CD4-positive, alpha-beta T cell treated with Interleukin-6 for 4 hours (primary cell): ENCODE data around the gene EXOC6B.

ENCODE experiments used
- DNase-seq: peaks from one replicate; pipeline ENCODE4 v3.0.0-alpha.2; 2020; ENCODE audit warnings: mixed read lengths

Gene EXOC6B

GRCh38 chr2:72788756-72789155 lies 37.1 kb downstream of the EXOC6B start:
- no peak for DNase-seq

DNA sequence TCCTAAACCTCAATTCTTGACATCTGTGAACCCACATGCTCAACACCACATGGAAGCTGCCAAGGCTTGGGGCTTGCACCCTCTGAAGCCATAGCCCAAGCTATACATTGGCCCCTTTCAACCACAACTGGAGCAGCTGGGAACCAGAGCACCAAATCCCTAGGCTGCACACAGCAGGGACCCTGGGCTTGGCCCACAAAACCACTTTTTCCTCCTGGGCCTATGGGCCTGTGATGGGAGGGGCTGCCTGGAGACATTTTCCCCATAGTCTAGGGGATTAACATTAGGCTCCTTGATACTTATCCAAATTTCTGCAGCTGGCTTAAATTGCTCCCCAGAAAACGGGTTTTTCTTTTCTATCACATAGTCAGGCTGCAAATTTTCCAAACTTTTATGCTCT lies 40.3 kb downstream of the EXOC6B start:
- no peak for DNase-seq

- DNase-seq = no peak
Observed at GRCh38 chr2:72782520-72782919, 43.3 kb downstream of the EXOC6B start.

- DNase-seq = no peak
Observed at GRCh38 chr2:72781480-72781879, 44.4 kb downstream of the EXOC6B start.

- no peak for DNase-seq
Observed at GRCh38 chr2:72780477-72780876, 45.4 kb downstream of the EXOC6B start.

DNA sequence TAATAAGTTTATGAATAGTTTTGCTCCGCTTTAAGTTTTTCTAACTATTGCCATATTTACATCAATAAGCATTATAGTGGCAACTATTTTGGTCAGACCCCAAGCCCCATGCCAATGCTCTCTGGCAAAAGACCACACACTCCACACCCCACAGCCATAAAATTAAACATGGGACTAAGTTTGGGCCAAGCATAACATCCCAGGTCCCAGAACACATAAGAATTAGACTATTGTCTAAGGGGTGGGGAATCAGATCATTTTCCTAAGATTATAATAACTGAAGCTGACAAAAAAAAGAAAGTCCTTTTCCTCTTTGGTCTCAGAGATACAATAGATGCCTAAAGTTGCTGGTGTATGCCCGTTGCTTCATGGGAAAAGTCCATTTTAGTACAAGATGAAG lies 46.3 kb downstream of the EXOC6B start:
- DNase-seq = no peak

DNA sequence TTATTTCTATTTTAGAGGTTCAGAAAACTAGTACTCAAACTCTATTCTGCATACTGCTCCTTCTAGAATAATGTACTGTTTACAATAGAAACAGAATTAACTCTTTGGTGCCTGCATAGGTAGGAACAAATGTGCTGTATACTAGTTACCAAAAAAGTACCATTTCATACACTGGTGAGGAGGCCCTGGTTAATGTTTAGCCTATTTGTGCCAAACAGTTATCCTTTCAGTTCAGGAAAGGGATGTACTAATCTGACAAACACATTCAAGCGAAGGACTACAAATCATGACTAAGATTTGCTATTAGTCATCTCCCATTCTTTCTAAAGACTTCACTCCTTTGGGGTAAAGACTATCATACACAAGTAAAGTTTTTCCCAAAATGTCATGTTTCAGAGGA lies 47.4 kb downstream of the EXOC6B start:
- no peak for DNase-seq

- DNase-seq = peak; percentile 71
Observed at GRCh38 chr2:72770879-72771461, 54.9 kb downstream of the EXOC6B start.

DNA sequence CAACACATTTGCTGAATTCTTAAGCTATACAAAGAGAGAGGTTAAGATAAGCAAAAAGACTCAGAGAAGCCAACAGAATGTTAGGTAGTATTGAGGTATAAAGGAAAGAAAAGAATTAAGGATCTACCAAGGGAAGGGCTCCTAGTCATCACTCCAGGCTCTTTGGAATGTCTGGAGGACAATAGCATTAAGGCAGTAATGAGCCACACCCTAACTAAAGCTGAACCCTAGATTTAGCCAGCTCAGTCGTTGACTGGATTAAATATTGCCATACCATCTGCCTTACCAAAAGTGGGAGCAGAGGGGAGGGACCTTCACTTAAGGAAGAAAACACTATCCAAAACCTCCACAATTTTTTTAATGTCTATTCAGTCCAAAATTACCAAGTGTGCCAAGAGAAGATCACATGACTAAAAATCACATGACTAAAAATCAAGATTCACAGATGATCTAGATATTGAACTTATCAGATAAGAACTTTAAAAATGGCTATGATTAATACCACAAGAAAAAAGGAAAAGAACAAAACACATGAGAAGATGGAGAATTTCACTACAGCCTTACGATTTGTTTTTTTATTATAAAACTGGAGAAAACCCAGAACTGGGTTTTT lies 59.7 kb downstream of the EXOC6B start:
- no peak for DNase-seq

GRCh38 chr2:72762276-72762675 lies 63.6 kb downstream of the EXOC6B start:
- DNase-seq = no peak

GRCh38 chr2:72759755-72760154 lies 66.1 kb downstream of the EXOC6B start:
- DNase-seq = no peak

DNA sequence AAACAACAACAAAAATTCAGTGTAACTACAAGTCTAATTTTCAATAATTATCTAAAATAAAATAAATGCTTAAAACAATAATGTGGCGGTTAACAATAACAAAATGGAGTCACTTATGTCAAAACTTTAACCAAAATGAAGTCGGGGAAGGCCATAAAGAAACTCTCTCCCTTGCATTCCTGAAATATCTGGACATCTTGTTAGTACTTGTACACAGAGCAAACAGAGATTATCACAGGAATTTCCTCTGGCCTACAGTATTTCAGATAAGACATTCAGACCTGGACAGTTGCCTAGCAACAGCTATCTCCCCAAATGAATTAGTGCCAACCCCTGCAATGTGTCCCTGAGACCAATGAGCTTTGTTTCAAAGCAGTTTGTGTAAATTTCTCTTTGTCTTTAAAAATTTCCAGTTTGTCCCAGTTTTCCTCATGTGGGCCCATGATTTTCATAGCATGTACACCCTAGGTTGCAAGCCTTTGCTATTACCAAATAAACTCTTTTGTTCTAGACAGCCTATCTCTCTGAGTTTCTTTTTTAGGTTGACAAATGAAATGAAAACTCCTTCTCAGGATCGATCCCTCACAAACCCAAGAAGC lies 68.6 kb downstream of the EXOC6B start:
- no peak for DNase-seq

- no peak for DNase-seq
Observed at GRCh38 chr2:72755647-72756423, 70.0 kb downstream of the EXOC6B start.

DNA sequence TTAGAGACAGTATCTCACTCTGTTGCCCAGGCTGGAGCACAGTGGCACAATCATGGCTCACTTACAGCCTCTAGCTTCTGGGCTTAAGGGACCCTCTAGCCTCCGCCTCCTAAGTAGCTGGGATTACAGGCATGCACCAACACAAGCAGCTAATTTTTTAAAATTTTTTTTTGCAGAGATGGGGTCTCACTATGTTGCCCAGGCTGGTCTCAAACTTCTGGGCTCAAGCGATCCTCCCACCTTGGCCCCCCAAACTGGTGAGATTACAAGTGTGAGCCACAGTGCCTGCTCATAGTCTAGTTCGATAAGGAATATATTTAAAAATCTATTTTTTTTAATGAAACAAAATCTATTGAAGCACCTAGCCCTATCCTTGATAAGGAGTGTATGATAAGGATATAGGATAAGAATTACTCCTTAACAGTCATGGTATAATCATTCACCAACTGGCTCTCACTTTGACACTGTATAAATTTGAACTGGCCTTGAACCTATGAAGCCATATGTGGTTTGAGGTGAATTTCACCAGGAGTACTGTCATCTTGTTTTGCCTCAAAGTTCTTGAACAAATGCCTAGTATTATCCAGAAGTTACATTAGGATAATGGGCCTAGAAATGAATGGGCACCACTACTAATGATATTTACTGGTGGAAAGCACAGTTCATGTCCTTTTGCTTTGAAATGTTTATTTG lies 71.1 kb downstream of the EXOC6B start:
- DNase-seq = no peak

GRCh38 chr2:72750977-72751639 lies 74.7 kb downstream of the EXOC6B start:
- DNase-seq = no peak

- no peak for DNase-seq
Observed at GRCh38 chr2:72750466-72750865, 75.4 kb downstream of the EXOC6B start.

- no peak for DNase-seq
Observed at GRCh38 chr2:72747344-72747743, 78.5 kb downstream of the EXOC6B start.

DNA sequence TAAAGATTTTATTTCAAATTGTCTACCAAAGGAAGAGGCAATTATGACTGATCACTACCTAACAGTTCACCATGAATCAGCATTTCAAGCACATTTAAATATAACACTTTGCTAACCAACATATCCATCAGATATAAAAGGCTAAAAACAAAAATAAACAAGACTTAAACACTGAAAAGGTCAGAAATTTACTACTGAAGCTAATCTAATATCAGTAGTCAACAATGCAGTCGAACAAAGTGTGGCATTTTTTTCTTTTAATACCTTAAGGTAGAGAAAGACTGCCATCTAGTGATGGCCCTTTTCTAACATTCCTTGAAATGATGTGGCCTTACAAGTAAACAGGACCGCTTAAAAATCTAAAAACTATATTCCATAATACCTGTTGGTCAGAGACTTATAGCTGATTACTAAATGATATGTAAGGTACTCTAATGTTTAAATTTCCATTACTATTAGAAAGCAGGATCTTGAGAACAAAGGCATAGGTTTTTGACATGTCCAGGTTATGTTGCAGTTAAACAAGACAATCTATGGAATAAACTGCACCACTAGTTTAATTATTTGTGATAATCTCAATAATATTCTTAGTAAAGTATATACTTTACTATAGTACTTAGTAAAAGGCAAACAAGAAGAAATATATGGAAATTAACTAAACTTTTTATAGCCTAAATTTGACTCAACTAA lies 80.0 kb downstream of the EXOC6B start:
- DNase-seq = no peak

DNA sequence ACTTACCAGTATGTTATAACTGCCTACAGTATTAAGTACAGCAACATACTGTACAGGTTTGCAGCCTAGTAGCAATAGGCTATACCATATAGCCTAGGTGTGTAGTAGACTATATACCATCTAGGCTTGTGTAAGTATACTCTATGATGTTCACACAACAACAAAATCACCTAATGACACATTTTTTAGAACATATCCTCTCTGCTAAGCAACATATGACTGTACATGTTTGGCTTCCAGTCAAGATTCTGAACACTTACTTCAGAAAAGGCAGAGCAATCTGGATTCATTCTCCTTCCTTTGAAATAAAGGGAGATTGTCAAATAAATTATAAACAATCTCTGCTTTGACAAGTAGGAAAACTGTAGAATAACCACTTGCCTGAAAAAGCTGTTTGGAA lies 81.8 kb downstream of the EXOC6B start:
- DNase-seq = no peak

DNA sequence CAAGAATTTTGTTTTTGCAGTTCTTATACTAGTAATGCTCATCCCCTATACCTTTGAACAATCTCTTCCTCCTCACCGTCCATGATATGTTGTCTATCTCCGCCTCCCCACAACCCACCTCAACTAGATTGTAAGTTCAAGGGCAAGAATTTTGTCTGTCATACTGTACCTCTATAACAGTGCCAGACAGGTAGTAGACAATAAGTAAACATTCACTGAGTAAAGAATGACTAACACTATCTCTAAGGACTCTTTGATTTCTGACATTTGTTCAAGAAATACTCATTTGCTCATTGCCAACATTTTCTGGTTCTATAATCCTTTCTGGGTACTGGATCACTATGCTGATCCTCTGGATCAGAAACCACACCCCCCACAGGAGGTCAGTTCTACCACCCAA lies 82.4 kb downstream of the EXOC6B start:
- no peak for DNase-seq

- no peak for DNase-seq
Observed at GRCh38 chr2:72738096-72738495, 87.7 kb downstream of the EXOC6B start.

- no peak for DNase-seq
Observed at GRCh38 chr2:72734432-72734831, 91.4 kb downstream of the EXOC6B start.
